Astrocyte (in vitro differentiated cells and primary cell): ENCODE measurements around the gene WDR64. TPM values are rescaled to one million over a fixed set of nuclear protein-coding genes. Genes with fewer than 3 reads are reported as not detected.

Source experiments
- DNase-seq: peaks from one replicate; pipeline ENCODE4 v3.0.0-alpha.2; 2010; ENCODE audit warnings: low read depth
- FAIRE-seq: peaks from 2 replicates; lab custom pipeline; 2011; peaks lifted over from hg19 to GRCh38; lab: Jason Lieb, UNC
- H2AFZ ChIP-seq: 2 replicates; pipeline ENCODE4 v1.6.0; 2012; ENCODE audit warnings: low read depth, low read length, inconsistent platforms
- H3K27ac ChIP-seq: 2 replicates; pipeline ENCODE4 v1.5.1; 2011; ENCODE audit warnings: low read depth, low read length, inconsistent platforms
- H3K27me3 ChIP-seq: 2 replicates; pipeline ENCODE4 v1.6.0; 2011; ENCODE audit warnings: low read length, inconsistent platforms; ENCODE audit not compliant: insufficient read depth
- H3K36me3 ChIP-seq: 2 replicates; pipeline ENCODE4 v1.5.1; 2011; ENCODE audit warnings: low read length, inconsistent platforms; ENCODE audit not compliant: insufficient read depth
- H3K4me1 ChIP-seq: 2 replicates; pipeline ENCODE4 v1.5.1; 2011; ENCODE audit warnings: low read length, inconsistent platforms; ENCODE audit not compliant: insufficient read depth
- H3K4me2 ChIP-seq: 2 replicates; pipeline ENCODE4 v1.6.0; 2012; ENCODE audit warnings: low read length, inconsistent platforms
- H3K4me3 ChIP-seq: 2 replicates; pipeline ENCODE4 v1.5.1; 2011; ENCODE audit warnings: low read depth, mild to moderate bottlenecking, low read length, inconsistent platforms; ENCODE audit not compliant: insufficient read depth
- H3K79me2 ChIP-seq: 2 replicates; pipeline ENCODE4 v1.6.0; 2012; ENCODE audit warnings: mild to moderate bottlenecking, low read length, inconsistent platforms; ENCODE audit not compliant: insufficient read depth
- H3K9ac ChIP-seq: 2 replicates; pipeline ENCODE4 v1.6.0; 2012; ENCODE audit warnings: mild to moderate bottlenecking, low read length, inconsistent platforms
- H3K9me3 ChIP-seq: 2 replicates; pipeline ENCODE4 v1.5.1; 2012; ENCODE audit warnings: low read depth, mild to moderate bottlenecking, low read length, inconsistent platforms; ENCODE audit not compliant: insufficient read depth
- H4K20me1 ChIP-seq: 2 replicates; pipeline ENCODE4 v1.6.0; 2012; ENCODE audit warnings: low read length, inconsistent platforms; ENCODE audit not compliant: insufficient read depth
- H3K27ac Mint-ChIP-seq: one replicate; pipeline ENCODE4 v1.8.0; 2021; ENCODE audit warnings: mild to moderate bottlenecking, mixed read lengths; ENCODE audit not compliant: unreplicated experiment
- H3K27me3 Mint-ChIP-seq: one replicate; pipeline ENCODE4 v1.8.0; 2021; ENCODE audit warnings: low read depth, mixed read lengths; ENCODE audit not compliant: unreplicated experiment
- H3K36me3 Mint-ChIP-seq: one replicate; pipeline ENCODE4 v1.8.0; 2021; ENCODE audit warnings: low read depth, mixed read lengths; ENCODE audit not compliant: unreplicated experiment
- H3K4me1 Mint-ChIP-seq: one replicate; pipeline ENCODE4 v1.8.0; 2021; ENCODE audit warnings: low read depth, mixed read lengths; ENCODE audit not compliant: unreplicated experiment
- H3K4me3 Mint-ChIP-seq: one replicate; pipeline ENCODE4 v1.8.0; 2021; ENCODE audit warnings: mild to moderate bottlenecking, moderate library complexity, mixed read lengths; ENCODE audit not compliant: unreplicated experiment
- H3K9me3 Mint-ChIP-seq: one replicate; pipeline ENCODE4 v1.8.0; 2021; ENCODE audit warnings: mild to moderate bottlenecking, mixed read lengths; ENCODE audit not compliant: unreplicated experiment
- CTCF ChIP-seq: IDR thresholded peaks from 2 replicates; pipeline ENCODE4 v1.5.1; 2011; ENCODE audit warnings: low read depth, mild to moderate bottlenecking, inconsistent platforms, low read length, moderate library complexity; ENCODE audit not compliant: insufficient read depth
- EZH2 ChIP-seq: IDR thresholded peaks from 2 replicates; pipeline ENCODE4 v1.6.1; 2012; ENCODE audit warnings: mild to moderate bottlenecking, low read length, inconsistent platforms; ENCODE audit not compliant: insufficient read depth
- total RNA-seq: library from RNA; stranded (reverse); gene quantifications from 2 replicates; pipeline ENCODE4 v1.2.1, GENCODE V29; 2021

The WDR64 gene
- total RNA-seq, 1 donor from 2014 or later = not detected

DNA sequence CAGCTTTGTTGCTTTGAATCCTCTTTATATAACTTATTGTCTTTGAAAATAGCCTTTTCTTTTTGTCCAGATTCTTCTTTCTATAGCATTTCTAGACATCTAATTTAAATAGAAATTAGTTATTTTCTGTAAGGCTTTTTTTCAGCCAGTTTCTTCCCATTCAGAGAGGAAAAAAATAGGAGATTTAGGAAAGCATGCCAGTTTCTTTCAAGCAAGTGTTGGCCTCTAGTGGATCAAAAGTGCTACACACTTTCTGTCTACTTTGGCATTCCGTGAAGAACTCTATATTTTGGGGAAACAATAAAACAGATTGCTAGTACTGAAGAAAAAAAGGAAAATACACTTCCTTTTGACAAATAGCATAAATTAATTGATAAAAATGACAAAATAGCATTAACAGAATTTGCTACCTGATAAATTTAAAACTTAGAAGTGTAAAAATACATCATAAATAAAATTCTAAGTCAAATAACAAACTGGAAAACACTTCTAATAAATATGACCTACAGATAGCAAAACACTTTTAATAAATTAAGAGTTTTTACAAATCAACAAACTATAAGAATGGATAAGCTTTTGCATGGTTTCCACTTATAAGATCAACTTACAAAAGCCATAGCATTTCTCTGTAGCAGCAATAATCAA is 182.8 kb downstream of the WDR64 start:
- Histone ChIP-seq H3K79me2 (no peaks in the 10 kb centered on the region), H3K9ac (no peak overlapping the region), H3K4me1 (peaks cover 3% of the 10 kb centered on the region), H3K36me3 (no peaks in the 10 kb centered on the region), H2AFZ (no peak overlapping the region), H3K4me3 (no peak overlapping the region), H3K27ac (no peak overlapping the region), H4K20me1 (no peaks in the 10 kb centered on the region), H3K27me3 (no peaks in the 10 kb centered on the region), H3K4me2 (no peak overlapping the region), H3K9me3 (no peaks in the 10 kb centered on the region)
- H3K4me1 Mint-ChIP-seq = peaks cover 7% of the 10 kb centered on the region
- no peaks in the 10 kb centered on the region for H3K9me3 Mint-ChIP-seq
- FAIRE-seq = no peak
- DNase-seq = peak; percentile 41
- H3K4me3 Mint-ChIP-seq = no peak overlapping the region
- peaks cover 4% of the 10 kb centered on the region for H3K27me3 Mint-ChIP-seq
- no peaks in the 10 kb centered on the region for H3K36me3 Mint-ChIP-seq
- no peak overlapping the region for H3K27ac Mint-ChIP-seq
- TF ChIP-seq EZH2 (no peak), CTCF (peak; percentile 71)

GRCh38 chr1:241836941-241837340 is 184.9 kb downstream of the WDR64 start:
- no peak overlapping the region for H3K4me3 Mint-ChIP-seq
- Histone ChIP-seq H4K20me1 (no peaks in the 10 kb centered on the region), H3K9me3 (no peaks in the 10 kb centered on the region), H3K4me2 (no peak overlapping the region), H3K36me3 (no peaks in the 10 kb centered on the region), H3K4me3 (no peak overlapping the region), H3K27ac (no peak overlapping the region), H2AFZ (no peak overlapping the region), H3K79me2 (no peaks in the 10 kb centered on the region), H3K4me1 (peaks cover 3% of the 10 kb centered on the region), H3K9ac (no peak overlapping the region), H3K27me3 (no peaks in the 10 kb centered on the region)
- peaks cover 7% of the 10 kb centered on the region for H3K4me1 Mint-ChIP-seq
- no peaks in the 10 kb centered on the region for H3K36me3 Mint-ChIP-seq
- DNase-seq = no peak
- no peak for FAIRE-seq
- no peaks in the 10 kb centered on the region for H3K9me3 Mint-ChIP-seq
- TF ChIP-seq EZH2 = no peak
- TF ChIP-seq CTCF = no peak
- H3K27ac Mint-ChIP-seq = no peak overlapping the region
- H3K27me3 Mint-ChIP-seq = peaks cover 4% of the 10 kb centered on the region

DNA sequence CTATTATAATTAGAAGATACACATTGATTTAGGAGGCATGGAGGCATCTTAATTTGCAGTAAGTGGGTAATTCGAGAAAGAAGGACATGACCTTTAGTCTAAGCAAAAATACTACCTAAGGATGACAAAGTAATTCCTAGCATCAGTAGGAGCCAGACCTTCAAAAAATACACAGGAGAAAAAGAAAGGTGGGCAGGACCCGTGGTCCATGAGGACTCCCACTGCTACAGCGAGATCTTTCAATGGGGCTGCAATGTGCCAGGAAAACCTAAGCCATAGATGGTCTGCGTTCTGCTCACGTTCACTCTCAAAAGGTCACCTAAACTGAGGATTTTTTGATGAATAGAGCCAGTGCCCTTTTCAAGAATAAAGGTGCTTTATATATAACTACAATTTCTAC is 185.3 kb downstream of the WDR64 start:
- Histone ChIP-seq H3K4me3 (no peak overlapping the region), H3K4me1 (peaks cover 3% of the 10 kb centered on the region), H3K9ac (no peak overlapping the region), H3K4me2 (peak overlapping the region; percentile 44), H3K36me3 (no peaks in the 10 kb centered on the region), H2AFZ (no peak overlapping the region), H3K79me2 (no peaks in the 10 kb centered on the region), H3K27me3 (no peaks in the 10 kb centered on the region), H3K9me3 (no peaks in the 10 kb centered on the region), H4K20me1 (no peaks in the 10 kb centered on the region), H3K27ac (no peak overlapping the region)
- H3K27me3 Mint-ChIP-seq = peaks cover 4% of the 10 kb centered on the region
- FAIRE-seq = no peak
- no peaks in the 10 kb centered on the region for H3K36me3 Mint-ChIP-seq
- no peak for TF ChIP-seq EZH2
- TF ChIP-seq CTCF = no peak
- H3K4me3 Mint-ChIP-seq = no peak overlapping the region
- H3K27ac Mint-ChIP-seq = peak overlapping the region; percentile 41
- DNase-seq = no peak
- H3K9me3 Mint-ChIP-seq = no peaks in the 10 kb centered on the region
- peaks cover 9% of the 10 kb centered on the region for H3K4me1 Mint-ChIP-seq
